GM18520 (cell line): ENCODE results near the gene CCDC187.
"Not testable (repeated sequence)": the region's sequence is repeated elsewhere in the genome, so short reads cannot be mapped to it uniquely, and the experiment has no call there.

Source experiments
- ATAC-seq: cut with Tn5 transposase; IDR thresholded peaks from one replicate; pipeline ENCODE4 v1.9.1; 2021; ENCODE audit not compliant: unreplicated experiment

Gene CCDC187

DNA sequence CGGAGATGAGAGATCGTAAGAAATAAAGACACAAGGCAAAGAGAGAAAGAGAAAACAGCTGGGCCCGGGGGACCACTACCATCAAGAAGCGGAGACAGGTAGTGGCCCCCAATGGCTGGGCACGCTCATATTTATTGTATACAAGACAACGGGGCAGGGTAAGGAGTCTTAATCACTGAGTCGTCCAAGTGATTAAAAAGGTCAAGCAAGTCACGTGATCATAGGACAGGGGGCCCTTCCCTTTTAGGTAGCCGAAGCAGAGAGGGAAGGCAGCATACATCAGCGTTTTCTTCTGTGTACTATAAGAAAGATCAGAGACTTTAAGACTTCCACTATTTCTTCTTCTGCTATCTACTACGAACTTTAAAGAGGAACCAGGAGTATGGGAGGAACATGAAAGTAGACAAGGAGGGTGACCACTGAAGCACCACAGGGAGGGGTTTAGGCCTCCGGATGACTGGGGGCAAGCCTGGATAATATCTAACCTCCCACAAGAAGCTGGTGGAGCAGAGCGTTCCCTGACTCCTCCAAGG is 33.7 kb downstream of the CCDC187 start:
- ATAC-seq = no peak

DNA sequence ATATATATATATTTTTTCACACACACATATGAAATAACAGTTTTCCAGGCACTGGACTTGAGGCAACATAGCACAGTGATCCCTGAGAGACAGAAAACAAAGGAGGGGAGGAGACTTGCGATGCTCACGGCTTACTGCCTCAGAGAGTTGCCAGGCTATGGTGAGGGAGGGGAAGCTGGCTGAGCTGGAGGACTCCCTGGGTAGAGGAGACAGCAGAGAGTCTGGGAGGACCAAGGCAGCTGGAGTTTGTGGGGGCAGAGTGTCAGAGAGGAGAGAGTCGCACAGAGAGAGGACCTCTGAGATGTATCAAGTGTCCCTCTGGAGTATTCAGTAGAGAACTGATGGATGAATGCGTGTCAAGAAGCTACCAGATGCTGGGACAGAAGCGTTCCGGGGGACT is 35.2 kb downstream of the CCDC187 start:
- ATAC-seq = no peak

GRCh38 chr9:136268318-136268717 is 35.6 kb downstream of the CCDC187 start:
- ATAC-seq = no peak

- no peak for ATAC-seq
These were observed 36.4 kb downstream of the CCDC187 start for GRCh38 chr9:136267261-136268111.

DNA sequence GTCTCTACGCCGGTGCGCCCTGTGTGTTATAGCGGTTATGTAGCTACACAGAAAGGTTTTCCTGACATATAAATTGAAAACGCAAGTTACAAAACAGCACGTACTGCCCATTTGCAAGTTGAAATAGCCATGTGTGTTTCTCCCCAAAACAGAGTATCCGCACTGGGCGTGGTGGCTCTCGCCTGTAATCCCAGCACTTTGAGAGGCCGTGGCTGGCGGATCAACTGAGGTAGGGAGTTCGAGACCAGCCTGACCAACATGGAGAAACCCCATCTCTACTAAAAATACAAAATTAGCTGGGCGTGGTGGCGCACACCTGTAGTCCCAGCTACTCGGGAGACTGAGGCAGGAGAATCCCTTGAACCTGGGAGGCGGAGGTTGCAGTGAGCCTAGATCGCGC is 37.3 kb downstream of the CCDC187 start:
- ATAC-seq = not testable (repeated sequence)

- no peak for ATAC-seq
These were observed 38.1 kb downstream of the CCDC187 start for GRCh38 chr9:136265561-136266355.

DNA sequence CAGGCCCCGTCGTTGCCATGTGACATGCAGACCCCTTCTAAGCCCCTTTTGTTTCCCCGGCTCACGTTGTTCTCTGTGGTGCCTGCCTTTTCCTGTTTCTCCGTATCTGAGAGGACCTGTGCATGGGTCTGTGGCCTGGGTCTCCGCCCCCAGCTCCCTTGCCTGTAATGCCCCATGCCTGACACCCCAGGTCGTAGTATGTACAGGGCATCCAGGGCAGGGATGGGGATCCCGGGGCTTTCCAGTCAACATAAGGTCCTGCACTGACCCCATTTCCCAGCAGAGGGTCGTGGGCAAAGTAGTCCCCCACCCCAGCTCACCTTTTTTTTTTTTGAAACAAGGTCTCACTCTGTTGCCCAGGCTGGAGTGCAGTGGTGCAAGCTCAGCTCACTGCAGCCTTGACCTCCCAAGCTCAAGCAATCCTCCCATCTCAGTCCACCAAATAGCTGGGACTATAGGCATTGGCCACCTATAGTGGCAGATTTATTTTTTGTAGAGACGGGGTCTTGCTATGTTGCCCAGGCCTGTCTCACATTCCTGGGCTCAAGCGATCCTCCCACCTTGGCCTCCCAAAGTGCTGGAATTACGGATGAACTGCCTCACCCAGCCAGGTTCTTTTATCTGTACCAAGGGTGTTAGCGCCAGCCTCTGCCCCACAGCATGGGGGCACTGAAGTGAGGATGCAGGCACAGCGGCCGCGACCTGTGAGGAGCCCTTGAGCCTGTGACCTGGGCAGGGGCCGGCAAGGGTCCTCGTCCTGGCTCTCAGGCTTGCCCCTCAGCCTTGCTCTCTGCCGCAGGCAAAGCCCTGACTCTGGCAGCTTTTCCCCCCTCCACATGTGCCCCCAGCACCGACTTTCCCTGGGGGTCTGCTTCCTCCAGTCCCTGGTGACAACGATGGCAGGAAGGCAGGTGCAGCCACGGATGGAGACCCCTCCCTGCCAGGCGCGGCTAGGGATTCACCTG is 39.2 kb downstream of the CCDC187 start:
- no peak for ATAC-seq

DNA sequence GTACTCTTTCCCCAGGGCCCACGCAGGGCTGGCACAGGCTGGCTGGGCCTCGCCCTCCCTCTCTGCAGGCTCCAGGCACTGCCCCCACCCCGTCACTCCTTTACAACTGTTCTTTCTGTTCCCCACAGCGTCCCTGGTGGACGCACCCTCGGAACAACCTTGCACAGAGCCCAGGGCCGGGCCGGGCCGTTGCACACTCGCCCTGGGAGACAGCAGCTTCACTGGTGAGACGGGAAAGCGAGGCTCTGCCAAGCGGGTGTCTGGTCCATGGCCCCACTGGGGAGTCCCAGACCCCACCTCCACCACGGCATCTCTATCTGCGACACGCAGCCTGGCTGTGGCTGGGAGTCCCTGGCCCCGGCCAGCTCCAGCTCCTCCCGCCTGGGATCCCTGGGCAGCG is 39.9 kb downstream of the CCDC187 start:
- no peak for ATAC-seq

DNA sequence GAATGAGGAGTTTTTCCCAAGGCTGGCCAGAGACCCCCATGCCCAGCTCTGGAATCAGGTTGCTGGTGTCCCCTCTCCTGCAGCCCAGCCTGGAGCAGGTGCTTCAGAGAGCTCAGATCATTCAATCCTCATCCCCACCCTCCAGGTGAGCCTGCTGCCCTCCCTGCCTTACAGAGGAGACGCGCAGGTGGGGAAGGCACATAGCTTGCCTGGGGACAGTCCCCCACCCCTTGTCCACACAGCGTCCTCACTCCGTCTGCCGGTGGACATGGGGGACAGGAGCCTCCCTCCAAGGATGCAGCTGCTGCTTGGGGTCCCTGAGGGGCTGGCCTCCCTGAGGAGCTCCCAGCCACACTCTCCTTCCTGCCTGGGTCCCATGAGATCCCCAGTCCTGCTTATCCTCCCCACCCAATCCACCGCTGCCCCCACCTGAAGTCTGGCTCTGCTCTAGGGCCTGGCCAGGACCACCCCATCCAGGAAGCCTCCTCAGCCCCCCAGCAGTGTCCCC is 41.2 kb downstream of the CCDC187 start:
- no peak for ATAC-seq

GRCh38 chr9:136261686-136262430 is 42.0 kb downstream of the CCDC187 start:
- ATAC-seq = no peak

- ATAC-seq = no peak
These were observed 42.9 kb downstream of the CCDC187 start for GRCh38 chr9:136260936-136261472.

DNA sequence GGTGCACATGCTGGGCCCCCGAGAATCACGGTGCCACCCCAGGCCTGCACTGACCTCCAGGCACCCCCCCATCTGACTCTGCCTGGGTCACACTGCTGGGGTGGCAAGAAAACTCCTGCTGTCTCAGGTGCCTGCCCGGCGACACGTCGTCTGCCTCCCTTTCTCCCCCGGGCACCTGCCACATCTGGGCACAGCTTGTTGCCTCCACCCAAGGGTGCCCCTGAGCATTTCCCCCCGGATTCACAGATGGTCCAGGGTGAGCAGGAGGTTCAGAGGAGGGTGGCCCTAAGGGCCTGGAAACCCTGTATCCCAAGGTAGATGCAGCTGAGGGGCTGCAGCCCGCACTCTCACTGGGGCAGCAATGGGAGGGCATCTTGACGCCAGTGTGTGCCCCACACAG is 43.4 kb downstream of the CCDC187 start:
- ATAC-seq = no peak

DNA sequence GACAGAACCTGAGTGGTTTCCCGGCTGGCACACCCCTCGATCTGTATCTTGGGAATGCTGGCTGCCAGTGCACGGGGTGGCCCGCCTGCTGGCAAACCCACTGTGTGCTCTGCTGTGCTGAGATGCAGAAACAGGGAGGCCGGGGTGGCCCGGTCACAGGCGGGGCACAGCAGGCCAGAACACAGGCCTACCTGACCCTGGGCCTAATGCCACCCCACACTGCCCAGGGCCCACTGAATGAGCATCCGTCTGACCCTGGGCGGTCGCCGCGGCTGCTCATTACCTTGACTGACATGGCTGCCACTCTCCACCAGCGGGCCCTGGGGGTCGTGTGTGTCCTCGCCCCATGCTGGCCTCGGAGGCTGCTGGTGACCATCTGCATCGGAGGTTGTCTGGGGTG is 44.1 kb downstream of the CCDC187 start:
- ATAC-seq = no peak

- no peak for ATAC-seq
These were observed 44.4 kb downstream of the CCDC187 start for GRCh38 chr9:136259517-136259813.

- no peak for ATAC-seq
These were observed 44.9 kb downstream of the CCDC187 start for GRCh38 chr9:136258786-136259516.

GRCh38 chr9:136258299-136258625 is 45.6 kb downstream of the CCDC187 start:
- no peak for ATAC-seq

DNA sequence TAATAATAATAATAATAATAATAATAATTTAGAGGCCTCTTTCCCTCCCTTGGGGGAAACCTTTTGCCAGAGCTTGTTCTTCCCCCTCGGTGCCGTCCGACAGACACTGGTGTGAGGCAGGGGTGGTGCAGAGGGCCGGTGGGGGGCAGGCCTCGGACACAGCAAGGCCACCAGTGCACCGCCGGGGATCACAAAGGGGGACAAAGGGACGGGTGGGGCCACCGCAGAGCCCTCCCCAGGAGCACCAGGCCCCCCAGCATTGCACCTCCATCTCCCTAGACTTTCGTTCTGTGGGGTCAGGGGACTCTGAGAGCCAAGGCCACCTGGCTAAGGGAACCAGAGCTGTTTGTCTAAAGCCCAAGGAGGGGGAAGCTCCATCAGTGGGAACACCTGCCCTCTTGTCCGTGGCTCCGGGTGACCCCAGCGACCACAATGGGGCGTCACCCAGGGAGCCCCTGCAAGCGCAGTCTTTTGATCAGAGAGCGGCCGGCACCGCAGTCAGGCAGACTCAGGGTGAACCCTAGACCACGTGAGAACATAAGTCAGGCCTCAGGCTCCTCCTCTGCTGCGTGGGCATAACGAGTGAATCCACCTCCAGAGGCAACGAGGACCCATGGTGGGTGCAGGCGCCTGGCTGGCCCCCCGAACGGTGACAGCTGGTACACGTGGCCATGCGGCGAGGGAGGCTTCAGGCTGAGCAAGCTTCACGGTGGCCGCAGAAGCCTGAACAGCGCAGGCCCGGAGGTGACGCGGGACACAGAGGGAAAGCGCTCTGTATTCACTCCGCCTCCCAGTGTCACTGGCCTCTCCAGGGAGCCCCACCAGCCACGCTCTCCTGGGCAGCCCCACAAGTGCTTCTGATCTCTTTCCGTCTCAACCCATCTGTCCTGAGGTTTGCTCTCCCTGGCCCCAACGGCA is 46.3 kb downstream of the CCDC187 start:
- ATAC-seq = no peak
